Stimulated activated CD8-positive, alpha-beta memory T cell treated with anti-CD3 and anti-CD28 coated beads, Interleukin-2, amount 100 ng/mL, for 48 hours (primary cell): Measurements from ENCODE around the gene HLCS.

Experiments
- DNase-seq, 2 donors: peaks; one replicate each; pipeline ENCODE4 v3.0.0-alpha.2; 2020; ENCODE audit warnings: low read depth in 2 of 2

Gene HLCS

DNA sequence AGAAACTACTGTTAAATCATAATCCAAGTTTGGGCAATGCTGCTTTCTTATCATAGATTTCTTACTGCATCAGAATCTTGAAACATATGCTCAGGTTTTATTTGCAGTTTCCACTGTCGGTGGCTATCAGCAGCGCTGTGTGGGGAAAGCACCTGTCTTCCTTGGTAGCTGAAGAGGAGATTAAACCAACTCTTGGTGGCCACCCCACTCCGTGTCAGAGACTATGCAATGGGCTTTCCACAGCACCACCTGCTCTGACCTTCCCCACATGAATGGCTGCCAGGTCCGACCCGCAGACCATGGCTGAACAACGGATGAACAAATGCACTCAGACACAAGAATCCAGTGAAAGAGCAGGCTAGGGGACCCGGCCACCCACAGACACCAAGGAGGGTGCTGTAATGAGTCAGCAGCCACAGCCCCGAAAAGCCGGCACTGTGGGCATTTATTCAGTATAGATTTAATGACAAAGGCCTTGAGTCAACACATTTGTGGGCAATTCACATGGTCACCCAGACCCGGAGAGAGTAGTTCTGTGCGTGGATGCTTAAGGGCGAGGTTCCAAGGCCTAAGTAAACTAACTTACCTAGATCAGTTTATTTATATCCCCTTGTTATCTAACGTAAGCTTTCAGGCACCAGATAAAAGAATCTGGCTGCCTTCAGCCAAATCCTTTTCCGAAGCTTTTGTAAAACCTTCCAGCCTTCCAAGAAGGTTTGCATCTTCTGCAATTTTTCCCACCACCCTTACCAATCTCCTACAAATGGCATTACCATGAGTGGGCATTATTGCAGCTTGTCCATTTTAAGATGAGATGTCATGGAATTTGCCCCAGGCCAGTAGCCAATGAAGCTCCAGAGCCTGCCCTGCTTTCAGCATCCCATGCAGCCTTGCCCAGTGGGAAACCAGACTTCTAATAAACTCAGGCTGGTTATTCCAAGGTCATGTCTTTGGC lies 82.7 kb downstream of the HLCS start:
- DNase-seq: no peak

DNA sequence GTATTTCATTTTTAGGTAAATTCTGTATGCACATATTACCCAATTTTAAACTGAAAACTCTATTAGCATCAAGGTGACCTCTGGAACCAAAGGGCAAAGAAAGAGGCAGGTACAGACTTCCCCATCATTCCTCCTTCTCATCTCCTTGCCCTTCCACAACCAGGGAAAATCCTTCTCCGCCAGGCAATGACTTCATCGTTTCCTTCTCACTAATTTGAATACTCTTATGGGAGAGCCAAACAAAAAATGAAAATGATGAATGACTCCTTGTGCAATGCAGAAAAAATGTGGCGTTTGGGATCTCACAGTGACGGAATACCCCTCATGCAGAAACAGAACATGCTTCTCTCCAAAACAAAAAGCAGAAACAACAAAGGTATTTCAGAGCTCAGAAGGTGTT lies 83.7 kb downstream of the HLCS start:
- no peak for DNase-seq

DNA sequence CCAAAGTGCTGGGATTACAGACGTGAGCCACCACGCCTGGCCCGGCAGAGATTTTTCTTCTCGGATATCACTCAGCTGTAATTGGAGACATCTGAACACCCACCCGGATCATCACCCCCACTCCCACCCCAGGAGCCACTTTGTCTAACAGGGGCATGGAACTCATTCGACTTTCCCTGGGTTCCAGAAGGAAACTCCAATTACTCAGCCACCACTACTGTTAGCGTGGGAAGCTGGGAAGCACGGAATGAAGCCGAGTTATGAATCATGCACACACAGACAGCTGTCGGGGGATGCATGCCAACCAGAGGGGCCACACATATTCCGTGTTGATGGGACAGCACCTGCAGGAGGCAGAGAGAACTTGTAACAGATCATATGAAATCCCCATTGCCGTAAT lies 85.2 kb downstream of the HLCS start:
- no peak for DNase-seq

DNA sequence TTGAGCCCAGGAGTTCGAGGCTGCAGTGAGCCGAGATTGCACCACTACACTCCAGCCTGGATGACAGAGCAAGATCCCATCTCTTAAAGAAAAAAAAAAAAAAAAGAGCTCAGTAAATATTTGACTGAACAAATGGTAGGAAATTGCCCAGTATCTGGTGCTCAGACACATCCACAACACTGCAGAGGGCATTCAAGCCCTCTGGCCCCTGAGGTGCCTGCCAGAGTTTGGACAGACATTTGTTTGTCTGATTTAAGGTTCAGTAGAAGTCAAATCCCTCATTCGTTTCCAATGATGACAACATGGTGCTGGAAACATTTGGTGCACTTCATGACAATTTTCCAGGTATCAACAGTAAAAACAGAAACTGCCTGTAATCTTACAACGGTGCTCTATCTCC lies 86.6 kb downstream of the HLCS start:
- DNase-seq: no peak

DNA sequence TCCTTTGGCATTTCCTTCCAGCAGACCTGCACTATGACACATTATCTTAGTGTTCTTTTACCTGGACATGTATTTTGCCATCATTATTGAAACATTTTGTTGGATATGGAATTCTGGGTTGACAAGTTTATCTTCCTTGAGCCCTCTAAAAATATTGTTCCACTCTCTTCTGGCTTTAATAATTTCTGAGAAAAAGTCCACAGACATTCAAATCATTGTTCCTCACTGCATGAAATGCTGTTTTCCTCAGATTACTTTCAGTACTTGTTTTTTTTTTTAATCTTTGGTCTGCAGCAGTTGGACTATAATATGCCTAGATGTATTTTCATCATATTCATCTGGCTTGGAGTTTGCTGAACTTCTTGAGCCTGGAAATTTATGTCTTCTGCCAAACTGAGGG lies 88.7 kb downstream of the HLCS start:
- no peak for DNase-seq

DNA sequence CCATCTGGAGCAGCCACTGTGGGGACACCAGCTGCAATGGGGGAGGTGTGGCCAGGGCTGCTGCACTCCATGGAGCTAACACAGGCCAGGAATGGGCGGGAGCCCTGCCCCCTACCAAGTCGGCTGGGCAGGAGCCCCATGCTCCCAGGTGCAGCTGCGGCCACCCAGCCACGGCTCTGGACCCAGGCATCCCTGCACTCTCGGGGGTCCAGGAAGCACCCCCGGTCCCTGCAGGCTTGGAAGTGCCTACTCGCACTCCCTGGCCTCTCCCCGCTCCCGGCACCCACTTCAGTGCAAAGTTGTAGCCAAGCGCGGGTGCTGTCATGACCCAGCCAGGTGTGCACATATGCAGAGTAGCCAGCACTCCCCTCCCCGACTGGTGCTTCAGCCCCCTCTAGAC lies 91.8 kb downstream of the HLCS start:
- no peak for DNase-seq

DNA sequence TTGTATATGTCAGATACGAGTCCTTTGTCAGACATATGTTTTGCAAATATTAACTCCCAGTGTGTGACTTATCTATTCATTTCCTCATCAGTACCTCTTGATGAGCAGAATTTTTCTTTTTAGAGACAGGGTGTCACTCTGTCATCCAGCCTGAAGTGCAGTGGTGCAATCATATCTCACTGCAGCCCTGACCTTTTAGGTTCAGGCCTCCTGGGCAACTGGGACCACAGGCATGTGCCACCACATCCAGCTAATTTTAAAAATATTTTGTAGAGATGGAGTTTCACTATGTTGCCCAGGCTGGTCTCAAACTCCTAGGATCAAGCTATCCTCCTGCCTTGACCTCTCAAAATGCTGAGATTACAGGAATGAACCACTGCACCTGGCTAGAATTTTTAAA lies 93.0 kb downstream of the HLCS start:
- DNase-seq: no peak

DNA sequence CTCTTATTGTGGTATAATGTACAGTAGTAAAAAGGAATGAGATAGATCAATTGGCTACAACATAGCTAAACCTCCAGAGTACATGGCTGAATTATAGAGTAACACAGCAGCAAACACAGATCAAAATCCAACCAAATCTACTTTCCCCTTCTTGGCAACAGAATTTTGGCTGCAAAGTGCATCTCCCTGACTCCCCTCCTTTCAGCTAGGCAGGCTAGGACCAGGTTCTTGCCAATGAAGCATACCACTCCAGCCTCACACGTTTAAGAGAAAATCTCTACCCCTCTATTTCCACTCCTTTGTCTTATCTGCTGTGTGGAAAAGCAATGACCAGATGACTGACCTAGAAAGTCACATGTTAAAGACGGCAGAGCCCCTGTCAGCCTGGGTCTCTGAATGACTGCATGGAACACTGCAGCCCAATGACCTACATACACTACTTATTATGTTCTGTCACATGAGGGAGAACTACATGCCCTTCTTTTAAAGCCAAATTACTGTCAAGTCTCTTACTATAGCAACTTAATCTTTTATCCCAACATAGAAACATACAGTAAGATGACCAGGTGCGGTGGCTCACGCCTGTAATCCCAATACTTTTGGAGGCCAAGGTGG lies 99.1 kb downstream of the HLCS start:
- no peak for DNase-seq

DNA sequence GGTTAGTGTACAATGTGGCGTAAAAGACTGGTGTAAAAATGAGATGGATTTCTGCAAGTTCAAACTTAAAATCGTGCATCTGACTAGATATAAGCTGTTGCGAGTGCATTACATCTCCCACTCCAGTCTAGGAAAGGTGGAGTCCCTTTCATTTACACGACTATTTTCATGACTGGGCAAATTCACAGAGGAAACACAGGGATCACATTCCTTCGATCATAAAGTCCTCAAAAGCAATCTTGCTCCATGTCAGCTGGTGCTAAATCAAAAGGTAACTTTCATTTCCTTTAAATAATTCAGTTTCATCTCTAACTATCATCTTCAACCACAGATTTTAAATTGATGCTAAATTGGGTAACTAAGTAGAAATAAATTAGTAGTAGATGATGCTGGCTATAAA lies 100.0 kb downstream of the HLCS start:
- DNase-seq: no peak

DNA sequence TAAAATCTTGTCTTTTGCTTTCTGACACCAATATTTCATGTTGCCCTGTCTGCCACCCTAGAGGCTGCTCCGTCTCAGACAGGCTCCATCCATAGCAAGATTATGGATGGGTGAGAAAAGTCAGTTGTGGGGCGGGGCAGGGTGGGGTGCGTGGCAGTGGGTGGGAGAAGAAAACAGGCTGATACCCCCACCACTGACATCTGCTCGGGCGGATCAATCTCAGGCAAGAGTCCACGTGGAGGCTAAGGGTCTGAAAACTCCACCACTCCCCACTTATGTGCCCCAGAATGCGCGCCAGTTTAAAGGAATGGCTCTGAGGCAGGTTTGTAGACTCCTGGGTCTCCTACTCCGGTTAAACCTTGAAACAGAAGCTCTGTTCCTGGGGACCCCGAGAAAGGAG lies 101.5 kb downstream of the HLCS start:
- no peak for DNase-seq

DNA sequence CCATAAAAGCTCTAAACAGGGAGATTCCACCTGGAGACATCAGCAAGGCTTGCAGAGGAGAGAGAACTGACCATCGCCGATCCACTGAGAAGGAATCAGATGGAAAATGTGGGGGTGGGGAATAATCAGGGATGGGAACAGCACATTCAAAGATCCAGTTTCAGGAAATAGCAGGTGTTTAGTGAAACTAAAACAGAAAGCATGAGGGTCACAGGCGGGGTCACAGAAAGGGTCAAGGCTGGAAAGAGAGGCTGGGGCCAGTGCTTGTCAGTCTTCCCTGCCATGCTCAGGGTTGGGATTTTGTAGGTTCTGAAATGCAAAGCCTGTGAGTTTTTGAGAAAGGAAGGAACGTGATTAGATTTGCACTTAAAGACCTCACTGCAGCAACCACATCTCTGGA lies 103.2 kb downstream of the HLCS start:
- no peak for DNase-seq

DNA sequence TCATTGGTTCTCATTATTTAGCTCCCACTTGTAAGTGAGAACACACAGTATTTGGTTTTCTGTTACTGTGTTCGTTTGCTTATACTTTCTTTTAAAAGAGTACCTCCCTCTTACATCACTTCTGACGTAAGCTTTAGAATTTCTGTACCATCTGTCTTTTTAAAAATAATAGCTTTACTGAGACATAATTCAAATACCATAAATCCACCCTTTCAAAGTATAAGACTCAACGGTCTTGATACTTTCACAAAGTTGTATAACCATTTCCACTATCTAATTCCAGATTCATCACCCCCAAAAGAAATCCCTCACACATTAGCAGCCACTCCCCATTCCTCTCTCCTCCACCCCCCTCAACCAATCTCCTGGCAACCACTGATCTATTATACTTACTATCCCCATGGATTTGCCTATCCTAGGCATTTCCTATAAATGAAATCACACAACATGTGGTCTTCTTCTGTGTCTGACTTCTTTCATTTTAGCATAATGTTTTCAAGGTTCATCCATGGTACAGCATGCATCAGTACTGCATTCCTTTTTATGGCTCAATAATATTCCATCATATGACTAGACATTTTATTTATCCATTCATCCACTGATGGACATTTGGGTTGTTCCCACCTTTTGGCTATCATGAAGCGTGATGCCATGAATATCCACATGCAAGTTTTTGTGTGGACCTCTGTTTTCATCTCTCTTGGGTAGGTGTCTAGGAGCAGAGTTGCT lies 104.7 kb downstream of the HLCS start:
- DNase-seq: no peak

DNA sequence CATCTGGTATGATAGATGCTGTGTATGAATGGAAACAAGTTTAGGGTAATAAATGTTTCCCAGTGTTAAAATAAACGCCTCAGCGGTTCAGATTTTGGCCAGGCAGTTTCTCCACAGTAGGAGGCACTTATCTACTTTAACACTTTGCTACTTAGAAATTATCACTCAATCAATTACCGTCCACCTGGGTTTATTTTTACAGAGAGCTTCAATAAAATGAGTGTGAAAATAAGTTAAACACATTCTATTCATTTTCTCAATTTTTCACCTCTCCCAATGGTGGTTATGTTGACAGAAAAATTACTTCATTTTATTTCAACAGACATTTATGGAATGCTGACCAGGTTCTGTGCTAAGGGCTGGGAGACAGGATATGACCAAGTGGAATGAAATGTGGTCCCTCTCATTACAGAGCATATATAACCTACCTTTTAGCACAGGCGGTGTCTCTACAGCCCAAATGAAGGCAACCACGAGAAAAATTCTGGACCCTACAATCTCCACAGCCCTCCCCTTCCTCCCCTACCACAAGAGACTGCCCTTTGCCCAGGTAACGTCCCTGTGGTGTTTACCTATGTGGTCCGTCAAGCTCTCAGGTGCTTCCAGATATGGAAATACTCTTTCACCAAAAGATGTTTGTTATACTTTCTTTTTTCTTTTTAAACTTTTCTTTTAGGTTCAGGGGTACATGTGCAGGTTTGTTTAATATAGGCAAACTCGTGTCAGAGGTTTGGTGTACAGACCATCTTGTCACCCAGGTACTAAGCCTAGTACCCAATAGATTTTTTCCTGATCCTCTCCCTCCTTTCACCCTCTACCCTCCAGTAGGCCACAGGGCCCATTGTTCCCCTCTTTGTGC lies 105.5 kb downstream of the HLCS start:
- DNase-seq: no peak

DNA sequence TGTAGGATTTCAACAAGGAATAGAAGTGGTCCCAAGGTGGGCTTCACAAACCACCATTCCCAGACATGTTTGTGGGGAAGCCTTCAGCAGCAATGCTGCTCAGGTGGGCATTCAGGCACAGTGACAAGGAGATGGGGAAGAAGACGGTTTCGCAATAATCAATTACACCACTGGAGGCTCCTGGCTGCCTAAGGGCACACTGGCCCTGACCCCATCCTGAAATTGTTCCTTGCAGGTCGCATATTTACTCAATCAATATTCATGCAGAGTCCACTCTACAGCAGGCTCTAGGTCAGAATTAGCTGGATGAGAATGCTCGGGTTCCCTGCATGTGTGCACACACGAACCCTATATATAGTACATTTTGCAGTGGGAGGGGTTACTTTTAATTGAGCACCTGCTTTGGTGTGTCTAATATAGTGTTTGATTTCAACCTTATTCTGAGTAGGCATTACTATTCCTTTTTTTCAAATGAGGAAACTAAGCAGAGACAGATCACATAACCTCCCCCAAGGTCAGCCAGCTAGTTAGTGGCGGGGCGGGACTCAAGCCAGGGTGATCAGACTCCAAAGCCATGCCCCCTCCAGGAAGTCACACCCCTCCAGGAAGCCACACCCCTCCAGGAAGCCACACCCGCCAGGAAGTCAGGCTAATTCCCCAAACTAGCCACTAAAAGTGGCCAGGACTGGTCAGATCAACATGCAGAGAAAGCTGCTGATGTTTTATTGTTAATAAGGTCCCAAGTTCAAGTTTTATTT lies 106.5 kb downstream of the HLCS start:
- DNase-seq: peak; percentile 10 to 26

DNA sequence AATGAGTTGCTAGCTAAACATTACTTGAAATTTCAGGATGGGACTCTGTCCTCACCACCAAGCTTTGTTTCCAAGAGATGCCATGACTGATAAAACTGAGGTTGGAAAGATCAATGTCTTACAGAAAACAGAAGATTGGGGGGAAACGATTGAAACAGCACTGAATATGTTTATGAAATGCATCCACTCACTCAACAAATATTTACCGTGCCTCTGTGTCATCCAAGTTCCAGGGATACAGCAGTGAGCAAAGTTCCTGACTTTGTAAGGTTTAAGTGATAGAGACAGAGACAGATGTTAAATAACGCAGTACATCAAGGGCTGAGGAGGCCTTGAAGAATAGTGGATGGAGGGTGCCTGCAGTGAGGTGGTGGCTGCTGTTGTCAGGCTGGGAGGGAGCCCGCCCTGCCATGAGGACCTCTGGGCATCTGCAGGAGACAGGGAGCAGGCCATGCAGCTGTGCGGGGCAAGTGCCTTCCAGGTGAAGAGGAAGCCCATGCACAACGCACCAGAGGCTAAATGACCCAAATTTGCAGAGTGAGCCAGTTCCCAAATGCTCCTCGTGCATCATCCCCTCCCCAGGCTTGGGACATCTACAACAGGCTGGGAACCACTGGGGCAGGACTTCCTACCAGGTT lies 108.0 kb downstream of the HLCS start:
- no peak for DNase-seq

DNA sequence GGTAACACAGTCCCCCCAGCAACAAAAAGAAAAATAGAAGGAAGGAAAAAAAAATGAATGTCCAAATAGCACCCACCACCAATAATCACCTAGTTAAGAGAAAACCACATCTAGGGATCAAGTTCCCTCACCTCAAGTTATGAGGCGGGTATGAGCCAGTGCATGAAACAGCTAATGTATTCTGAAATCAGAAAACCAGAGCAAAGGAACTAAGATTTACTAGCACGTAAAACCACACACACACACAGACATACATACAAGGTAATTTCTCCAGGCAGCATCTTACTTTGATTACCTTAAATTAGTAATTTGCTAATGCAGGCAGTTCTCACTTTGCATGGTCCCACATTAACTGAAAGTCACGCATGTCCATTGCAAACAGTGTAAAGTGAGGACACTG lies 109.8 kb downstream of the HLCS start:
- DNase-seq: no peak

DNA sequence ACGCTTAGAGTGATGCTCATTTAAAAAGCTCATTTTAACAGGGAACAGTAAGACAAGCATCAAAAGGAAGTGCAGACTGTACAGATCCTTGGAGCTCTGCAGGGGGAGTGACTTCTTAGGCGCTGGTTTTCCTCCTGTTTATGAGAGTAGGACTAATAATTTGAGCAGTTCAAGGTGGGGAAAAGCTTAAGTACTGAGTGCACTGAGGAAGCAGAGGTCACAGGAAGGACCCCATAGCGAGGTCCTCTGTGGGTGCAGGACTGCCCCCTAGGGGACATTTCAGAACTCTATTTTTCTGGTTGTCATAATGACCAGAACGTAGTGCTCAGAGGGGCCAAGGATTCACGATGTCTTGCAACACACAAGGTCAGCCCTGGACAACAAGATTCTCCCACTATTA lies 112.1 kb downstream of the HLCS start:
- DNase-seq: peak; percentile 4 to 7

DNA sequence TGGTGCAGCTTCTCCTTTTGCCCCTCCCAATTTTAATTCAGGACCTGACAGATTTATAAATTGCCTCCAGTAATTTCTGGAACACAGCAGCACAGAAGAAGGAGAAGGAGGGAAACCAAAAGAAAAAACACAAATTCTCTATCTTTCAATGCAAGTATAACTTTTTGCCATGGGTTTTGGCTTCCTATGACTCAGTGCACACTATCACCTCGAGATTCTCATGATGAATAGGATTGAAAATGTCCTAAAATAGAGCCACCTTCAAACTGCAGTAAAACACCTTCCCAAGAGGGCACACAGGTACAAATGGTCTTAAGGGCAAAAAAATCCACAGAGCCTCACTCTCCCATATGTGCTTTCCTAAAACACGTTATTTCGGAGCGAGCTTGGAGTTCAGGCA lies 113.6 kb downstream of the HLCS start:
- no peak for DNase-seq

DNA sequence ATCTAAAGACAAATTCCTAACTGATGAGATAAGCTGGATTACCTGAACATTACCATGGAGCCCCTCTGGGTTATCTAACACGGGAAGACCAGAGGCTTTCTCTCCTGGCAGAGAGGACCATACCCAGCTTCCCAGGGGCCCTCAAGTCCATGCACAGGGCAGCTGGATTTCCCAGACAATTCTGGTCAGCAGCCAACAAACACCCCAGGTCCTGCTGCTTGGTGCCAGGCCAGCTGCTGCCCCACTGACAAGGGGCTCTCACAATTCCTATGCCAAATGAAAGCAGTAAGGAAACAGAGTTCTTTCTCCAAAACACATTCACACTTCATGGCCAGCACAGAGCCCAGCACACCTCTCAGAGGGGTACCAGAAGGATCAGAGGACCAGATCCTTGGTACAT lies 114.2 kb downstream of the HLCS start:
- DNase-seq: no peak

DNA sequence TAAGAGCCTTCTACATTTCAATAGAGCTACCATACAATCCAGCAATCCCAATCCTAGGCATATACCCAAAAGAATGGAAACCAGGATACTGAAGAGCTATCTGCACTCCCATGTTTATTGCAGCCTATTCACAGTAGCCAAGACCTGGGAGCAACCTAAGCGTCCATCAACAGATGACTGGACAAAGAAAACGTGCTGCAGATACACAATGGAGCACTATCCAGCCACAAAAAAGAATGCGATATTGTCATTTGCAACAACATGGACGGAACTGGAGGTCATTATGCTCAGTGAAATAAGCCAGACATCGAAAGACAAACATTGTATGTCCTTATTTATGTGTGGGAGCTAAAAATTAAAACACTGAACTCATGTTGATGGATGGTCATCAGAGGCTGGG lies 115.3 kb downstream of the HLCS start:
- no peak for DNase-seq

DNA sequence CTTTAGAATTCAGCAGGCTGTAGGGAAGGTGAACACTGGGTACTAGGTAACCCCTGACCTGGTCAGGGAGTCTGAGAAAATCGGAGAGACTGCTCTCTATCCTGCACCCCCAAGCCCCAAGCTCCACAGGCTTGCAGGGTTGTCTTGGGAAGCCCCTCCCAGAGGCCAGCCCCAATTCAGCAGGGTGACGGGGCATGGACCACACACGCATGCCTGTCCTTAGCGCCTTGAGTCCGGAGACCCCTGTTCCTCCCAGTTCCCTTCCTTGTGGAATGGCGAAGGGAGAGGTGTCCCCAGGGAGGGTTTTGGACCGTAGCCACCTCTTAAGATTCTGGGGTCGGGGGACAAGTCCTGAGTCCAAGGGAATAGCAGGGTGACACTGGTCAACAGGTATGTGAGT lies 116.1 kb downstream of the HLCS start:
- no peak for DNase-seq
